Neural progenitor cell (in vitro differentiated cells): ENCODE results near the gene LIN7B. TPM values are rescaled to one million over a fixed set of nuclear protein-coding genes. Genes with fewer than 3 reads are reported as not detected.

Experiments used
- DNase-seq: peaks from one replicate; pipeline ENCODE4 v3.0.0-alpha.2; 2016; ENCODE audit warnings: low spot score
- H2AFZ ChIP-seq: fragments of 200-600 bp; sonication (generic); replicated peaks from 2 replicates; pipeline ENCODE4 v1.6.1; 2016; ENCODE audit warnings: antibody characterized with exemption
- H3F3A ChIP-seq: fragments of 200-600 bp; sonication (generic); 2 replicates; pipeline ENCODE4 v1.6.1; 2016; ENCODE audit warnings: antibody characterized with exemption, low read depth
- H3K27ac ChIP-seq: fragments of 200-600 bp; sonication (generic); 2 replicates; pipeline ENCODE4 v1.5.1; 2016; ENCODE audit warnings: mild to moderate bottlenecking
- H3K27me3 ChIP-seq: fragments of 200-600 bp; sonication (generic); 2 replicates; pipeline ENCODE4 v1.6.1; 2016; ENCODE audit warnings: mild to moderate bottlenecking, moderate library complexity
- H3K36me3 ChIP-seq: fragments of 200-600 bp; sonication (generic); 2 replicates; pipeline ENCODE4 v1.5.1; 2016
- H3K4me1 ChIP-seq: fragments of 200-600 bp; sonication (generic); 2 replicates; pipeline ENCODE4 v1.6.1; 2016; ENCODE audit warnings: mixed run types
- H3K4me2 ChIP-seq: fragments of 200-600 bp; sonication (generic); 2 replicates; pipeline ENCODE4 v1.6.1; 2016
- H3K4me3 ChIP-seq: fragments of 200-600 bp; sonication (generic); 2 replicates; pipeline ENCODE4 v1.5.1; 2016
- H3K79me2 ChIP-seq: fragments of 200-600 bp; sonication (generic); 2 replicates; pipeline ENCODE4 v1.6.1; 2016; ENCODE audit warnings: low read depth
- H3K9ac ChIP-seq: fragments of 200-600 bp; sonication (generic); 2 replicates; pipeline ENCODE4 v1.6.1; 2016
- H3K9me3 ChIP-seq: fragments of 200-600 bp; sonication (generic); 2 replicates; pipeline ENCODE4 v1.5.1; 2016; ENCODE audit warnings: low read depth
- H4K20me1 ChIP-seq: fragments of 200-600 bp; sonication (generic); 2 replicates; pipeline ENCODE4 v1.6.1; 2016; ENCODE audit warnings: low read depth
- H3K27ac Mint-ChIP-seq: 3 replicates; pipeline ENCODE4 v1.8.0; 2021; ENCODE audit warnings: mixed read lengths
- H3K27me3 Mint-ChIP-seq: 2 replicates; pipeline ENCODE4 v1.8.0; 2022; ENCODE audit warnings: low read depth, mild to moderate bottlenecking, inconsistent platforms, moderate library complexity, mixed read lengths; ENCODE audit not compliant: insufficient read depth
- H3K36me3 Mint-ChIP-seq: 3 replicates; pipeline ENCODE4 v1.8.0; 2021; ENCODE audit warnings: mixed read lengths
- H3K4me1 Mint-ChIP-seq: 3 replicates; pipeline ENCODE4 v1.8.0; 2021; ENCODE audit warnings: mixed read lengths
- H3K4me3 Mint-ChIP-seq: 3 replicates; pipeline ENCODE4 v1.8.0; 2021; ENCODE audit warnings: mild to moderate bottlenecking, moderate library complexity, mixed read lengths
- H3K9me3 Mint-ChIP-seq: 3 replicates; pipeline ENCODE4 v1.8.0; 2020; ENCODE audit warnings: mixed read lengths
- EZH2 ChIP-seq: fragments of 200-600 bp; sonication (generic); IDR thresholded peaks from 2 replicates; pipeline ENCODE4 v1.6.1; 2017; ENCODE audit warnings: antibody characterized with exemption, mild to moderate bottlenecking, moderate library complexity
- EZH2phosphoT487 ChIP-seq: fragments of 200-600 bp; sonication (generic); IDR thresholded peaks from 2 replicates; pipeline ENCODE4 v1.6.1; 2017; ENCODE audit warnings: antibody characterized with exemption
- total RNA-seq: library from RNA; depleted of rRNA; stranded (reverse); fragments of >200 nt; gene quantifications from 2 replicates; pipeline ENCODE4 v1.2.3, GENCODE V29; 2015; ENCODE audit warnings: low replicate concordance
- TF ChIP-seq, protein P1 (sequence below): fragments of 200-600 bp; sonication (generic); IDR thresholded peaks from 2 replicates; pipeline ENCODE4 v1.5.1; 2017; ENCODE audit warnings: antibody characterized with exemption, mild to moderate bottlenecking

The LIN7B gene
- total RNA-seq, 1 donor from 2014 or later, result 9.7 TPM

DNA sequence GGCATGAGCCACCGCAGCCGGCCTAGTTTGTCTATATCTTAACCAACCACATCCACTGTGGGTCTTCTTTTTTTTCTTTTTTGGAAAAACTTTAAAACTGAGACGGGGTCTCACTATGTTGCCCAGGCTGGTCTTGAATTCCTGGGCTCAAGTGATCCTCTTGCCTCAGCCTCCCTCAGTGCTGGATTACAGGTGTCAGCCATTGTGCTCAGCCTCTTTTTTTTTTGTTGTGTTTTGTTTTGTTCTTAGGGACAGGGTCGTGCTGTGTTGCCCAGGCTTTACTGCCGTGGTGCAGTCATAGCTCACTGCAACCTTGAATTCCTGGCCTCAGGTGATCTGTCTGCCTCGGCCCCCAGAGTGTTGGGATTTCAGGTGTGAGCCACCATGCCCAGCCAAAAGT is 21.5 kb upstream of the LIN7B start:
- Mint-ChIP-seq H3K4me1 (no peaks in the 10 kb centered on the region), H3K4me3 (peak overlapping the region; percentile 21), H3K27ac (no peak overlapping the region), H3K9me3 (no peaks in the 10 kb centered on the region), H3K36me3 (peaks cover 24% of the 10 kb centered on the region), H3K27me3 (no peaks in the 10 kb centered on the region)
- TF ChIP-seq EZH2 (no peak), EZH2phosphoT487 (no peak)
- TF ChIP-seq, protein P1, sequence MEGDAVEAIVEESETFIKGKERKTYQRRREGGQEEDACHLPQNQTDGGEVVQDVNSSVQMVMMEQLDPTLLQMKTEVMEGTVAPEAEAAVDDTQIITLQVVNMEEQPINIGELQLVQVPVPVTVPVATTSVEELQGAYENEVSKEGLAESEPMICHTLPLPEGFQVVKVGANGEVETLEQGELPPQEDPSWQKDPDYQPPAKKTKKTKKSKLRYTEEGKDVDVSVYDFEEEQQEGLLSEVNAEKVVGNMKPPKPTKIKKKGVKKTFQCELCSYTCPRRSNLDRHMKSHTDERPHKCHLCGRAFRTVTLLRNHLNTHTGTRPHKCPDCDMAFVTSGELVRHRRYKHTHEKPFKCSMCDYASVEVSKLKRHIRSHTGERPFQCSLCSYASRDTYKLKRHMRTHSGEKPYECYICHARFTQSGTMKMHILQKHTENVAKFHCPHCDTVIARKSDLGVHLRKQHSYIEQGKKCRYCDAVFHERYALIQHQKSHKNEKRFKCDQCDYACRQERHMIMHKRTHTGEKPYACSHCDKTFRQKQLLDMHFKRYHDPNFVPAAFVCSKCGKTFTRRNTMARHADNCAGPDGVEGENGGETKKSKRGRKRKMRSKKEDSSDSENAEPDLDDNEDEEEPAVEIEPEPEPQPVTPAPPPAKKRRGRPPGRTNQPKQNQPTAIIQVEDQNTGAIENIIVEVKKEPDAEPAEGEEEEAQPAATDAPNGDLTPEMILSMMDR, result no peak
- no peaks in the 10 kb centered on the region for H3K4me1 ChIP-seq
- no peak overlapping the region for H3K9ac ChIP-seq
- H3K27ac ChIP-seq, result no peak overlapping the region
- peaks cover 15% of the 10 kb centered on the region for H3K36me3 ChIP-seq
- no peak for DNase-seq
- H4K20me1 ChIP-seq, result peaks cover 99% of the 10 kb centered on the region
- H3F3A ChIP-seq, result peaks cover 55% of the 10 kb centered on the region
- no peaks in the 10 kb centered on the region for H3K27me3 ChIP-seq
- no peak overlapping the region for H3K4me2 ChIP-seq
- no peak overlapping the region for H2AFZ ChIP-seq
- no peaks in the 10 kb centered on the region for H3K9me3 ChIP-seq
- H3K79me2 ChIP-seq, result peaks cover 88% of the 10 kb centered on the region
- H3K4me3 ChIP-seq, result no peak overlapping the region

DNA sequence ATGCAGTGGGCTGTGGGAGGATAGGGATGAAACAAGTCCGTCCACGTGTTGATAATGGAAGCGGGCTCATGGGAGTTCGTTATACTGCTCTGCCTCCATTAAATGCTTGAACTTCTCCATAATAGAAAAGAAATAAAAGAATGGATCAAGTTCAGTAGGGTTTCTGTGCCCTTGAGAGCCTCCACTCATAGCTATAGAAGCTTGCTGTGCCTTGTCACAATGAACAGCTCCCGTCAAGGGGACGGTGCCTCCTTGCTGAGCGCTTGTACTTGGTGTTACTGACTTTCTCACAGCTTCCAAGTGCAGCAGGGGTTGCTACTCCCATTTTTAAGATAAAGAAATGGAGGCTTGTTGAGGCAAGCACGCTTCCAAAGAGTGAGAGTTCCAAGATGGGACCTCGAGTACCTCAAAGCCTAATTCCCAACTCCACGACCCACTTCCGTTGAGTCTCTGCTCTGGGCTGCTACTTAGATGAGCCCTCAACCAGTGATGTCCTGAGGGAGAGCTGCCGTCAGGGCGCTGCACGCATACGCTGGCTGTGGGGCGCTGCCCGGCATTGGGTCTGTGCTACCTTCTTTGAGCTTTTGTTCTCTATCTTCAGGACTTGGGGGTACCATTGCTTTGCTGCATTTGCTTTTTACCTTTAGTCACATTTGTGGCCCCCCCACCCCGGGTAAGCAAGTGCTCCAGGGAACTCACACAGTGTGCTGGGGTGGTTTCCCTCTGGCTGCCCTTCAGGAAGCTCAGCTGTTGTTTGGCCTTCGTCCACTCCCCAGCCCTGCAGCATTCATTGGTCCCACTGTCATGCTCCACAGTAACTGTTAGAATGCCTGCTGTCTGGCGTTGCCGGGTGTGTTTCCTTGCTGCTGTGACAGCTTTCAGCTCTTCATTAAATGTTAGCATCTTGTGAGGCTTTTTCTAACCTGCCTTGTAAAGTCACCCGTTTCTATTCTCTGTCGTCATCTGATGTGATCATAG is 19.4 kb upstream of the LIN7B start:
- H3K4me3 Mint-ChIP-seq, result no peak overlapping the region
- H3K27me3 Mint-ChIP-seq, result no peaks in the 10 kb centered on the region
- Histone ChIP-seq H3K4me2 (no peak overlapping the region), H3K36me3 (peaks cover 30% of the 10 kb centered on the region), H3K79me2 (peaks cover 87% of the 10 kb centered on the region), H4K20me1 (peaks cover 100% of the 10 kb centered on the region), H3K4me1 (no peaks in the 10 kb centered on the region), H3F3A (peaks cover 63% of the 10 kb centered on the region), H3K9me3 (no peaks in the 10 kb centered on the region), H2AFZ (no peak overlapping the region), H3K4me3 (no peak overlapping the region), H3K27me3 (no peaks in the 10 kb centered on the region), H3K9ac (no peak overlapping the region), H3K27ac (no peak overlapping the region)
- DNase-seq, result no peak
- no peaks in the 10 kb centered on the region for H3K9me3 Mint-ChIP-seq
- H3K27ac Mint-ChIP-seq, result no peak overlapping the region
- TF ChIP-seq EZH2phosphoT487, result no peak
- no peak for TF ChIP-seq EZH2
- TF ChIP-seq, protein P1, result no peak
- no peaks in the 10 kb centered on the region for H3K4me1 Mint-ChIP-seq
- peaks cover 29% of the 10 kb centered on the region for H3K36me3 Mint-ChIP-seq

DNA sequence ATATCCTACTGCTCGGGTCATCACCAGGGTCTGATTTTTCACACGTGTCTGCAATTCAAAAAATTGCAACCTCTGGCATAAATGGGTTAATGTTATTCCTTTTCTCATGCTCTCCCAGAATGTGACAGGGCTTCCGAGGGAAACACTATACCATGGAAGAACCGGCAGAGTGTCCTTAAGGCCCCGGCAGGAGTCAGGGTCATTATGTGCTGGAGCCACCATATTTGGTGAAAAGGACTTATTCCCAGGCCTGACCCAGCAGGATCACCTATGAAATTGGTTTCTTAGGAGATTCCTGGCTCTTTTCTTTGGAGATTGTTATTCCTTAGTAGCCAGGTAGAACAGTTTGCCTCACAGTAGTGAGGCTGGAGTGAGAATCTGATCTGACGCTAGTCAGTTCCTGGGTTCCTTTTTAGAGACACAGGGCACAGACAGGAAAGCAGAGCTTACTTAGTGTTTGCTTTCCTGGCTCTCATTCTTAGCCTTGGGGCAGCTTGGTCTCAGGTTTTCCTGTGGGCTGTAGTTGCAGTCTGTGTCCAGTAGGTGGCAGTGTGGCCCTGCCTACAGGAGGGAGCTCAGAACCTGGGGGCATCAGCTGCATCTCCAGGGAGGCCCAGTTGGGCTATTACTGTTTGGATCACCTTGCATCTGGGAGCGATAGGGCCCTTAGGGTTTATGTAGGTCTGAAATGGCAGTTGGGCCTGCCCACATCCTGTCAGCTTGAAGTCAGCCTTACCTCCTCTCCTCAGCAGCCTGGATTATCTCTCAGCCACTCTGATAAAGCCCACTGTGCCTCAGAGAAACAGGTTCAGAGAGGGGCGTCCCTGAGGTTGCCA is 16.5 kb upstream of the LIN7B start:
- no peaks in the 10 kb centered on the region for H3K9me3 Mint-ChIP-seq
- H4K20me1 ChIP-seq, result peaks cover 91% of the 10 kb centered on the region
- H3K36me3 Mint-ChIP-seq, result peaks cover 34% of the 10 kb centered on the region
- no peaks in the 10 kb centered on the region for H3K9me3 ChIP-seq
- peaks cover 73% of the 10 kb centered on the region for H3K79me2 ChIP-seq
- H3K9ac ChIP-seq, result no peak overlapping the region
- H3K27ac ChIP-seq, result peak overlapping the region; percentile 66
- no peaks in the 10 kb centered on the region for H3K27me3 Mint-ChIP-seq
- peaks cover 23% of the 10 kb centered on the region for H3K36me3 ChIP-seq
- no peak overlapping the region for H3K4me3 ChIP-seq
- no peak overlapping the region for H3K4me3 Mint-ChIP-seq
- H3K27ac Mint-ChIP-seq, result no peak overlapping the region
- no peaks in the 10 kb centered on the region for H3K4me1 ChIP-seq
- peaks cover 66% of the 10 kb centered on the region for H3F3A ChIP-seq
- H3K27me3 ChIP-seq, result no peaks in the 10 kb centered on the region
- DNase-seq, result peak; percentile 78
- no peak overlapping the region for H2AFZ ChIP-seq
- peaks cover 3% of the 10 kb centered on the region for H3K4me1 Mint-ChIP-seq
- no peak for TF ChIP-seq EZH2
- TF ChIP-seq, protein P1, result peak; percentile 99
- H3K4me2 ChIP-seq, result no peak overlapping the region
